GM18907 (cell line): Measurements from ENCODE around the gene EXOC3L2.

Experiments used
- ATAC-seq: cut with Tn5 transposase; IDR thresholded peaks from one replicate; pipeline ENCODE4 v1.9.1; 2021; ENCODE audit warnings: mild to moderate bottlenecking, moderate library complexity; ENCODE audit not compliant: unreplicated experiment

The EXOC3L2 gene

DNA sequence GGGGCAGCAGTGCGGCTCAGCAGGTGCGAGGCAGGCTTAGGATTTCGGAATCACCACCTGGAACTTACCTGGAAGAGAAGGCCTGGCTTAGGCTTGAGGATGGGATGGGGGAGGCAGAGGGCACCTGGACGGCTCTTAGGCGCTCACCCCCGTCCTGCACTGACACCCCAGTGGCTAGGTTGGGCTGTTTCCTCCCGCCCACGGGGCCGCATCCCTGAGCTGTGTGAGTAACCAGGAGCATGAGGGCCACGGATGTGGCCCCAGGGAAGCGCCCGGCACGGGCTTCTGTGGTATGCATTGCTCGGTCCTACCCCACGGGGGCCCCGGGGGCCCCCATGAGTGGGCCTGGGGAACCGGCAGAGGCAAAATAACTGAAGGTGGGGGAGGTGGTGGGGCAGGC, 82.1 kb downstream of the EXOC3L2 start:
- ATAC-seq = no peak

DNA sequence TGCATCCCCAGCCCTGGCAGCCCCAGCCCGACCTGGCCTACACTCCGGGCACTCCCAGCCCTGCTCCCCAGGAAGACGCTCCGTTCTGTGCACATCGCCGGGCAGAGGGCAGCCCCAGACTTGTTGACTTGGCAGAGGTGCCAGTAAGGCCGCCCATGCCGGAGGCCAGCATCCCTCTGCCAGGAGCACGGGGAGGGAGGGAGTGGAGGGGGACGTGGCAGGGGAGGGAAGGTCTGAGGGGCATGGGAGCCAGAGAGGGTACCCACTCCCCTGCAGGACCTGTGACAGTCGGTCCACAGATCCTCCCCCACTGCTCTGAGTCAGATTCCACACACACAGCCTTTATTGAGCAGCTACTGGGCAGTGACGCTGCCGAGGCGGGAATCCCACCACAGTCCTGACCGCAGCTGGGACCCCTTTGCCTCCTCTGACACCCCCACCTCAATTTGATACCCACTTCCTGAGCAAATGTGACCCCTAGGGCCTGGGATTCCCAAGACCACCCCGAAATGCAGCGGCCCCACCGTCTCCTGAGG, 82.5 kb downstream of the EXOC3L2 start:
- no peak for ATAC-seq
